ENCODE results near the gene MAPK4. TPM values are rescaled to one million over a fixed set of nuclear protein-coding genes. Genes with fewer than 3 reads are reported as not detected.

The MAPK4 gene
- total RNA-seq, 3 donors from 2014 or later, result 0.64 to 1.9 (median 1.3) TPM

GRCh38 chr18:50659091-50660003, 99.5 kb downstream of the MAPK4 start:
- Histone ChIP-seq H3K9me3 (peaks cover 0 to 10% of the 10 kb centered on the region in 2 donors), H3K4me3 (no peak overlapping the region), H3K4me1 (no peaks in the 10 kb centered on the region), H3K36me3 (no peaks in the 10 kb centered on the region), H3K27ac (no peak overlapping the region), H3K27me3 (no peaks in the 10 kb centered on the region)
- DNase-seq (ENCODE audit: low spot score in 2 of 2), result no peak
- TF ChIP-seq POLR2A (IDR thresholded peaks at IDR 0.05) (no peak), CTCF (IDR thresholded peaks at IDR 0.05) (no peak), POLR2AphosphoS5 (IDR thresholded peaks at IDR 0.05) (no peak)
- intact Hi-C loops (cut with DNase I; ENCODE audit: low total_unique reads), result no loop called here

GRCh38 chr18:50661013-50661412, 101.1 kb downstream of the MAPK4 start:
- no peaks in the 10 kb centered on the region for H3K27me3 ChIP-seq
- no peak overlapping the region for H3K27ac ChIP-seq
- intact Hi-C loops (cut with DNase I; ENCODE audit: low total_unique reads), result no loop called here

GRCh38 chr18:50662177-50662576, 102.3 kb downstream of the MAPK4 start:
- DNase-seq (ENCODE audit: low spot score in 2 of 2), result no peak
- Histone ChIP-seq H3K27me3 (no peaks in the 10 kb centered on the region), H3K4me1 (no peaks in the 10 kb centered on the region), H3K36me3 (no peaks in the 10 kb centered on the region), H3K27ac (no peak overlapping the region), H3K9me3 (peaks cover 0 to 10% of the 10 kb centered on the region in 2 donors), H3K4me3 (no peak overlapping the region)
- intact Hi-C loops (cut with DNase I; ENCODE audit: low total_unique reads), result no loop called here
- TF ChIP-seq POLR2AphosphoS5 (IDR thresholded peaks at IDR 0.05) (no peak), POLR2A (IDR thresholded peaks at IDR 0.05) (no peak), CTCF (IDR thresholded peaks at IDR 0.05) (no peak)

More at GRCh38 chr18:50661013-50661412, 101.1 kb downstream of the MAPK4 start:
- TF ChIP-seq POLR2A (IDR thresholded peaks at IDR 0.05) (no peak), CTCF (IDR thresholded peaks at IDR 0.05) (no peak), POLR2AphosphoS5 (IDR thresholded peaks at IDR 0.05) (no peak)
- no peaks in the 10 kb centered on the region for H3K4me1 ChIP-seq
- no peak for DNase-seq (ENCODE audit: low spot score in 2 of 2)
- peaks cover 0 to 10% of the 10 kb centered on the region in 2 donors for H3K9me3 ChIP-seq
- H3K36me3 ChIP-seq, result no peaks in the 10 kb centered on the region
- H3K4me3 ChIP-seq, result no peak overlapping the region

- no peak for DNase-seq (ENCODE audit: low spot score in 2 of 2)
- H3K27ac ChIP-seq, result no peak overlapping the region
- intact Hi-C loops (cut with DNase I; ENCODE audit: low total_unique reads), result no loop called here
- H3K27me3 ChIP-seq, result no peaks in the 10 kb centered on the region
- H3K4me3 ChIP-seq, result no peak overlapping the region
- H3K36me3 ChIP-seq, result no peaks in the 10 kb centered on the region
- no peaks in the 10 kb centered on the region for H3K4me1 ChIP-seq
- peaks cover 0 to 10% of the 10 kb centered on the region in 2 donors for H3K9me3 ChIP-seq
- no peak for TF ChIP-seq CTCF (IDR thresholded peaks at IDR 0.05)
- TF ChIP-seq POLR2AphosphoS5 (IDR thresholded peaks at IDR 0.05), result no peak
- no peak for TF ChIP-seq POLR2A (IDR thresholded peaks at IDR 0.05)
Measured at GRCh38 chr18:50662775-50663383, 103.0 kb downstream of the MAPK4 start.

Data from breast epithelium (tissue), 4 donors.